GM12865 (cell line): ENCODE results near the gene DLG2.
A peak's percentile ranks its signal among the peaks of the same experiment; 100 is the strongest.

Experiments
- DNase-seq: peaks from one replicate; pipeline ENCODE4 v3.0.0; 2010; ENCODE audit warnings: low read depth
- H3K4me3 ChIP-seq: 2 replicates; pipeline ENCODE4 v1.5.1; 2011; ENCODE audit warnings: mild to moderate bottlenecking, low read depth, low read length, control low read depth
- CTCF ChIP-seq: IDR thresholded peaks from 2 replicates; pipeline ENCODE4 v1.5.1; 2011; ENCODE audit warnings: low read length, control low read depth, low read depth, inconsistent platforms; ENCODE audit not compliant: insufficient read depth; ENCODE audit errors: missing control alignments

The DLG2 gene

GRCh38 chr11:85485902-85486301 lies 141.2 kb downstream of the DLG2 start:
- DNase-seq: no peak
- H3K4me3 ChIP-seq: no peak overlapping the region
- no peak for TF ChIP-seq CTCF

- no peak overlapping the region for H3K4me3 ChIP-seq
- no peak for TF ChIP-seq CTCF
- peak; percentile 59 for DNase-seq
Measured at GRCh38 chr11:85483861-85484260, 143.3 kb downstream of the DLG2 start.

GRCh38 chr11:85481862-85482261 lies 145.3 kb downstream of the DLG2 start:
- no peak for DNase-seq
- no peak for TF ChIP-seq CTCF
- H3K4me3 ChIP-seq: no peak overlapping the region

- DNase-seq: no peak
- no peak for TF ChIP-seq CTCF
- H3K4me3 ChIP-seq: no peak overlapping the region
Measured at GRCh38 chr11:85475660-85476517, 151.3 kb downstream of the DLG2 start.

GRCh38 chr11:85472953-85473352 lies 154.2 kb downstream of the DLG2 start:
- H3K4me3 ChIP-seq: no peak overlapping the region
- DNase-seq: no peak
- TF ChIP-seq CTCF: no peak

- TF ChIP-seq CTCF: no peak
- H3K4me3 ChIP-seq: no peak overlapping the region
- DNase-seq: no peak
Measured at GRCh38 chr11:85464283-85464682, 162.9 kb downstream of the DLG2 start.

- no peak for TF ChIP-seq CTCF
- DNase-seq: no peak
- no peak overlapping the region for H3K4me3 ChIP-seq
Measured at GRCh38 chr11:85459304-85459703, 167.8 kb downstream of the DLG2 start.
